GM18870 (cell line): ENCODE results near the gene SIRT7.

Experiments
- ATAC-seq: cut with Tn5 transposase; IDR thresholded peaks from one replicate; pipeline ENCODE4 v1.9.1; 2021; ENCODE audit warnings: moderate library complexity; ENCODE audit not compliant: unreplicated experiment

Gene SIRT7

DNA sequence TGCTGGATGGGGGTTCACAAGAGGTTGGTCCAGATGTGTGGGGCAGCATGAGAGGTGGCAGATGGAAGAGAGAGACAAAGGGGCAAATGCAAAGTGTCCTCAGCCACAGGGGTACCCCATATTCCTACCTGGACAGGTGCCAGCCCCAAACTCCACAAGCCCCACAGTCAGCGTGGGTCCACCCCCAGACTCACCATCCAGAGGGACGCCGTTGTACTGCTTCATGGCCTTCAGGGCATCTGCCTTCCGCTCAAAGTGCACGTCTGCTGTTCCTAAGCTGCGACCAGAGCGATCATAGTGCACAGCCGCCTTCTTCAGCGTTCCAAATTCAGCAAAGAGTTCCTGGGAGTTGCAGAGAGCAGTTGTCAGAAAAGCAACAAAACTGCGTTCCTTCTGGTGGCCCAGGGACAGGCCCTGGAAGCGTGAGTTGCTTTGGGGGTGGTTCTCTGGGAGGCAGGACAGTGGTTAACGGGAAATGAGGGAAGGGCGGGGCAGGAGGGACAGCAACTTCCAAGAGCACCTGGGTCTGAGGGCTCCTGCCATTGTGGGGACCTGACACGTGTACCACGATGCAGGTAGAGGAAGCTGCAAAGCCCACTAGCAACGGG lies 28.9 kb downstream of the SIRT7 start:
- ATAC-seq, result no peak

- no peak for ATAC-seq
Measured at GRCh38 chr17:81888105-81888987, 29.6 kb downstream of the SIRT7 start.

DNA sequence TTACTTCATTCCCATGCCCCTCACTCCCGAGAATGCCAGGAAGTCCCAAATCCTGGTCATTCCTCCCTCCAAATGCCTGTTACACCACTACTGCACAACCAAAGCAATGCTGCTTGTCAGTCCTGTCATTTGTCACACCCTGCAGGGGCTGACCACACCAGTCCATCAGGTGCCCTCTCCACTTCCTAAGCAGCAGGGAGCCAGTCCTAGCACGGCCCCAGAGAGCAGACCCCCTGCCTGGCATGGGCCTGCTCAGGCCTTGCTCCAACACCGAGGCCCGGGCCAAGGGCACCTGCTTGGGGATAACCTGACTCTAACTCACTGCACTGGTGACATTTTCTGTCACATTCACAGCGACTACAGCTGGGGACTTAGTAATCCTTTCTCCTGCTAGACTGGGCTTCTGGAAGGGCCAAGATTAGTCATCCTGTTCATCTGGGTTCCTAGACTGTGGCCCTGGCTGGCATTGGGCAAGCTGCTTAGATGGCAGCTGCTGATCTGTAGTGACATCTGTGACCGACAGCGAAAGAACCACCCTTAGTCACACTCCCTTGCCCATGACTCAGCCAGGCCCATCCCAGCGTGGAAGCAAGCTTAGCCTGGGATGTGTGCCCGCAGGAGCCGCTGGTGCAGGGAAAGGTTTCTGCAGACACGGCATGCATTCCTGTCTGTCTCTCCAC lies 32.0 kb downstream of the SIRT7 start:
- ATAC-seq, result no peak

DNA sequence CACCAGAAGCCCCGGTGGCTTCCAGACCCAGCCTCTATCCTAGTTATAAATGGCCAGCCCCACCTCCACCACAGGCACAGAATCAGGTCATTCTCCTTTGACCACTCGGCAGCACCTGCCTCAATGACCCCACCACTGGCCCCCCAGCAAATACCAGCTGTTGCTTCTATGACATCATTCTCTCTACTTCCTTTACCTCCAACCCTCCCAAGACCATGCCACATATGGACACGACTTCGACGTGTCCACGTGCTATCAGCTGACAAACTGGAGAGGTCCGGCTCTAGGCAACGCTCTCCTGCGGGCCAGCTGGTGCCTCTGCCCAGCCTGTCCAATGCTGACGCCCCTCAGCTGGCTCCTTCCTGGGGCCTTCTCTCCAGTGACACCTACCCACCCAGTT lies 32.5 kb downstream of the SIRT7 start:
- no peak for ATAC-seq

DNA sequence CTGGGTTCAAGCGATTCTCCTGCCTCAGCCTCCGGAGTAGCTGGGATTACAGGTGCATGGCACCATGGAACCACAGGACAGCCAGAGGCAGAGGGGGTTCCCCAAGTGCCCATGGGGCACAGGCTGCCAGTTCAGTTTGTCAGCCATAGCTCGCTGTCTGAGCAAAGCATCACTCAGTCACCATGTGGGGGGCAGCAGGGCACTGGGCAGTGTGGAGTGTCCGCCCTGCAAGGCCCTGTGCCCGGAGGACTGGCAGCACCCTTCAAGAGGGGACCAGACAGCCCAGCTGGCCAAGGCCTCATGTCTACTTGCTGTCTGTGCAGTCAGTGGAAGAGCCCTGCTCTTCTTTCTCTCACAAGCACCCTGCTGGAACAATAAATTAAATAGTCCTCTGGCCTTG lies 33.0 kb downstream of the SIRT7 start:
- no peak for ATAC-seq

DNA sequence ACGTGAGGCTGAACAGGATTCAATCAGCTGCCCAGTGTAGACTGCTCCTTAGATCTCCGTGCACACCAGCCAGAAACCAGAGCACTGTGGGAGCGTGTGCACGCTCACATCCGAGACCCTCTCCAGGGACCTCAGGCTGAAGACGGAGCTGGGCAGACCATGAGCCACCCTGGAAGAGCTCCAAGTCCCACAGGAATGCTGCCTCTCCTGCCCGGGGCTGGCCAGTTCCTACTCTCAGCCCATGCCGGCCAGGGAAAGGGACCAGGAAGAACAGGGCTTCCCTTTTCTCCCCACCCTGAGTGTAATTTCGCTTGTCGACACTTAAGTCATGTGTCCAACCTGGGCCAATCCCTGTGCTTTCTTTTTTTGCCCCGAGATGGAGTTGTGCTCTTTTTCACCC lies 33.5 kb downstream of the SIRT7 start:
- ATAC-seq, result no peak

DNA sequence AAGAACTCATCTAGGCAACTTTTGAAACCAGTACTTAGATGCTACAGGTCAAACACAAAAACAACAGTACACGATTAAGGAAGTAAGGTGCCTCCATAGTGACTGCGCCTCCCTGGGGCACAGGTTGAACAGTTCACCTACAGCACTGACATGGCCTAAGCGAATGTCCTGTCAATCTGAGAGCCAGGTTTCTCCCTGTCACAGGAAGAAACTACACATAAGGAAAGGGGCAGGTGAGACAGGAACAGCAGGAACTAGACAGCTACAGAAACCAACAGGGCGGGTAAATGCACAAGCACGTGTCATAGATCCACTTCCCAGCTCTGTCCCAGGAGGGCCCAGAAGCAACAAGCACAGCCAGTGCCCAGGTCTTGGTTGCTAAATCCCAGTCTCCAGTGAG lies 38.9 kb downstream of the SIRT7 start:
- ATAC-seq, result no peak

DNA sequence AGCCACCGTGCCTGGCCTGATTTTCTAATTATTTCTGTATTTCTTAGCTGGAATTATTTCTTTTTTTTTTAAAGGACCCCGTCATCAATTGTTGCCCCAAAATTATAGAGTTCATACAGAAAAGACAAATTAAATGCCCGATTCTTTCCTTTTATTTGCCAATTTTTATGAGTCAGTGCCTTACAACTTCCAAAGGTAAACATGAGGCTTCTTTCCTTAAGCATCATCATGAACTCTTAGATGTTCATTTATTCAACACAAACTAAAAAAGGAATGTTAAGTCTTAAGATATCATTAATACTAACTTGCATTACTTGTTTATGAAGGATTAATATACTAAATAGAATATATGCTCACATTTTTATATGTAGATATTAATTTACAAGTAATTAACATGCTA lies 39.7 kb downstream of the SIRT7 start:
- no peak for ATAC-seq

GRCh38 chr17:81877569-81877968 lies 40.4 kb downstream of the SIRT7 start:
- ATAC-seq, result no peak

DNA sequence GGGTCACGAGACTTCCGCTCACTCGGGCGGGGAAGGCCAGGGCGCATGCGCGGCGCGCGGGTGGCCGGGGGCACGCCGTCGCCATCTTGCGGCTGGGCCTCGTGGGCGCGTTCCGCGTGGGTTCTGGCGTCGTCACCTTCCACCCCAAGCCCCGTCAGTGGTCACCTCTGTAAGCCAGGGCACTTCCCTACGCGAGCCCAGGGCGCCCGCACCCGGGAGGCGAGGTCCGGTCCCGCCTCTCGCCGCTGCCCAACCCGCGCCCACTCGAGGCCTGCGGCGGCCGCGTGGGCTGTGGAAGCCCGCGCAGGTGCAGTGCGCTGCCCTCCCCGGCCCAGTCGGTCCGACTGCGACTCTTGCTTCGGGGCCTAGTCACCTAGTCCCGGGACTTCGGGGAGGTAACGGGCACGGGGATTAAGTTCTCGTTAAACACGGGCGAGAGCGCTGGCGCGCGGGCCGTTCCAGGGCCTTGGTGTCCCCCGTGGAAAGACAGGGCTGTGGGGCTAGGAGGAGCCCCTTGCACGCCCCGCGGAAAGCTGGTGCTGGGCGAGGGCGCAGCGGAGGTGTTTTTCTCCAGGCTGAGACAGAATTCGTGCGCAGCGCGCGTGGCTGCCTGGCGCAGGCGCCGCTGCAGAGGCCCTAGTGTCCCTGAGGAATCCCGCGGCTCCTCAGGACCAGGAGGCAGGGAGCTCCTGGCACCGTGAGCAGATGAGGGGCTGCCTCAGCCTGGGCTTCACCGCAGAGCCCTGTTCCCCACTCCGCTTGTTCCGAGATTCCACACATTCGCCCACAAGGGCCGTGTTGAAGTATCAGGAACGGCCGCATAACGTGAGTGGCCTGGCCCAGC lies 46.4 kb downstream of the SIRT7 start:
- ATAC-seq, result no peak

DNA sequence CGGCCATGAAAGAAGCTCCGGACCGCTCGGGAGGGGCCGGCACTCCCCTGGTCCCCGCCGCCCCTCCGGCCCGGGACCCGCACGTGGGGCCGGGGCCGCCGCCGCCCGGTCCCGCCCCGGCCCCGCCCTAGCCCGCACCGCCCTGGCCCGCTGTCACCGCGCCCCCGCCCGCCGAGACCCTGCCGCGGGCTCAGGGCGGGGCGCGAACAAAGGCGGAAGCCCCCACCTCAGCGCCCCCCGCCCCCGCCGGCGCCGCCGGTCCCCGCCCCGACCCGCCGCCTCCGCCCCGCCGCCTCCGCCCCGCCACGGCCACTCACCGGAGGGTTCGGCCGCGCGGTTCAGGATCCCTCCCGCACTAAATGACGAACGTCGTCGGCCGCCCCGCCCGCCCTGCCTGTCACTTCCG lies 47.0 kb downstream of the SIRT7 start, which contains the start of gene ARHGDIA:
Gene ARHGDIA (minus strand): TSS at position 357 of the 406 bp plus-strand sequence. CDS start 1,407 bp downstream, outside the sequence.
- no peak for ATAC-seq

DNA sequence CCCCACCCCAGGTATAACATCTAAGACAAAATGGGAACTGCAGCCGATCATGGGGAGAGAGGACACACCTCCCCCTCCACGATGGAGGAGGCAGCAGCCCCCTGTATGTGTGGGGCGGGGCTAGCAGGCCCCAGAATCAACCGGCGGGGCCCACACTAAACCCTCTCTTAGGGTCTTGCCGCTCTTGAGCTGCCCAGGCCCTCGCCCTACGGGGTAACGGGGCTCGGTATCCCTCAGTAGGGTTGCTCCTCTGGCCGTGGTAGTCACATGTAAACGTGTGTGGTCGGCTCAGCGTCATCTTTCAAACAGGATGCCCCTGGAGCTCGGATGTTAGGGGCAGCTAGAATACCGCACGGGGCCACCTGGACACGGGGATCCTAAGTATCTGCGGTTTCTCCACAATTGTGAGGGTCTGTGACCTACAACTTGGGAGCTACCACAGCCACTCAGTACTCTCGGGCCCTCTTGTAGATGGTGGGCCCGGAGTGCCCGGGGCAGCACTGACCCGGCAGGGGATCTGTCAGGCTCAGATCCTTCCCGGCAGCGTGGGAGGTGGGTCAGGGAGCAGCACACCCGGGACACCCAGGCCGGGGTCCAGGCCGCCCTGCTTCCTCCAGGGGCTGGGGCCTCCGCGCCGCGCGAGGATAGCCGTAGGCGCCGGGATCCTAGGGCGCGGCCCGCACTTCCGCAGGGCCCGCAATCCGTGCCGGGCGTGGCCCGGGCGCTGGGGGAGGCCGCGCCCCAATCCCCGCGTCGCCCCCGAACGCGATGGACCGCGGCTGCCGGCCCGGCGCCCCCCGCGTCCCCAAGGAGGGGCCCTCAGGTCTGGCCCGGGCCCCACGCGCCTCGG lies 47.6 kb downstream of the SIRT7 start:
- ATAC-seq, result no peak

GRCh38 chr17:81869221-81870130 lies 48.5 kb downstream of the SIRT7 start:
- ATAC-seq, result no peak

- no peak for ATAC-seq
Measured at GRCh38 chr17:81868674-81869220, 49.2 kb downstream of the SIRT7 start.

GRCh38 chr17:81867991-81868673 lies 49.8 kb downstream of the SIRT7 start:
- no peak for ATAC-seq

GRCh38 chr17:81867170-81867990 lies 50.6 kb downstream of the SIRT7 start:
- no peak for ATAC-seq
